MM.1S (cell line): ENCODE measurements around the gene ERAS.

Experiments used
- DNase-seq: peaks from one replicate; pipeline ENCODE4 v3.0.0-alpha.2; 2015
- H2AFZ ChIP-seq: fragments of 300-600 bp; sonication (generic); 2 replicates; pipeline ENCODE4 v1.6.0; 2016; ENCODE audit warnings: antibody characterized with exemption, low read length
- H3F3A ChIP-seq: fragments of 300-600 bp; sonication (generic); 2 replicates; pipeline ENCODE4 v1.6.1; 2016; ENCODE audit warnings: mild to moderate bottlenecking, antibody characterized with exemption, low read length, moderate library complexity, mixed read lengths; ENCODE audit not compliant: insufficient read depth
- H3K27ac ChIP-seq: fragments of 300-600 bp; sonication (generic); 2 replicates; pipeline ENCODE4 v1.5.1; 2016; ENCODE audit warnings: mild to moderate bottlenecking, low read length
- H3K27me3 ChIP-seq: fragments of 300-600 bp; sonication (generic); replicated peaks from 2 replicates; pipeline ENCODE4 v1.6.0; 2016; ENCODE audit warnings: low read length; ENCODE audit not compliant: insufficient read depth
- H3K36me3 ChIP-seq: fragments of 300-600 bp; sonication (generic); replicated peaks from 2 replicates; pipeline ENCODE4 v1.6.1; 2016; ENCODE audit warnings: mild to moderate bottlenecking, low read length, mixed read lengths; ENCODE audit not compliant: insufficient read depth
- H3K4me1 ChIP-seq: fragments of 300-600 bp; sonication (generic); 2 replicates; pipeline ENCODE4 v1.6.1; 2016; ENCODE audit warnings: low read length, mixed read lengths
- H3K4me2 ChIP-seq: fragments of 300-600 bp; sonication (generic); 2 replicates; pipeline ENCODE4 v1.6.0; 2016; ENCODE audit warnings: low read depth, low read length
- H3K4me3 ChIP-seq: fragments of 300-600 bp; sonication (generic); 2 replicates; pipeline ENCODE4 v1.5.1; 2016; ENCODE audit warnings: low read length, mixed read lengths
- H3K79me2 ChIP-seq: fragments of 300-600 bp; sonication (generic); 2 replicates; pipeline ENCODE4 v1.6.1; 2016; ENCODE audit warnings: mixed run types, low read length, mixed read lengths
- H3K9ac ChIP-seq: fragments of 300-600 bp; sonication (generic); 2 replicates; pipeline ENCODE4 v1.6.1; 2016; ENCODE audit warnings: low read length, mixed read lengths
- H3K9me2 ChIP-seq: fragments of 300-600 bp; sonication (generic); replicated peaks from 2 replicates; pipeline ENCODE4 v1.6.1; 2016; ENCODE audit warnings: mild to moderate bottlenecking, low read length, mixed read lengths; ENCODE audit not compliant: insufficient read depth
- H3K9me3 ChIP-seq: fragments of 300-600 bp; sonication (generic); replicated peaks from 2 replicates; pipeline ENCODE4 v1.6.1; 2016; ENCODE audit warnings: mild to moderate bottlenecking, low read length, mixed read lengths; ENCODE audit not compliant: insufficient read depth
- H4K20me1 ChIP-seq: fragments of 300-600 bp; sonication (generic); 2 replicates; pipeline ENCODE4 v1.6.1; 2016; ENCODE audit warnings: mild to moderate bottlenecking, low read length, moderate library complexity, mixed read lengths; ENCODE audit not compliant: insufficient read depth
- EZH2 ChIP-seq: fragments of 300-600 bp; sonication (generic); optimal IDR thresholded peaks from 2 replicates; pipeline ENCODE3; 2017; ENCODE audit warnings: low read depth, mild to moderate bottlenecking, antibody characterized with exemption, low read length, mixed read lengths
- EZH2phosphoT487 ChIP-seq: fragments of 300-600 bp; sonication (generic); IDR thresholded peaks from 2 replicates; pipeline ENCODE4 v1.6.1; 2018; ENCODE audit warnings: antibody characterized with exemption, low read length
- TF ChIP-seq, protein P1 (sequence below): fragments of 300-600 bp; sonication (generic); IDR thresholded peaks from 2 replicates; pipeline ENCODE4 v1.5.1; 2016; ENCODE audit warnings: antibody characterized with exemption, low read length, mixed read lengths

ERAS gene

DNA sequence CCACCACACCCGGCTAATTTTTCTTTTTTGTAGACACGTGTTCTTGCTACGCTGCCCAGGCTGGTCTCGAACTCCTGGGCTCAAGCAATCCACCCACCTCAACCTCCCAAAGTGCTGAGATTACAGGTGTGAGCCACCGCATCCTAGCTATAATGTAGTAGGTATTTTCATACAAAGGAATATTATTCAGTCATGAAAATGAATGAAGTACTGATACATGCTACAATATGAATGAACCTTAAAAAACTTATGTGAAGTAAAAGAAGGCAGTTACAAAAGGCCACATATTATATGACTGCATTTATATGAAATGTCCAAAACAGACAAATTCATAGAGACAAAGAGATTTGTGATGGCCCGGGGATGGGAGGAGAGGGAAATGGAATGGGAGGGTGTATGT, 44.6 kb upstream of the ERAS start:
- Histone ChIP-seq H3K4me3 (no peak overlapping the region), H3K9me2 (no peaks in the 10 kb centered on the region), H3K36me3 (no peaks in the 10 kb centered on the region), H3K27ac (no peak overlapping the region), H2AFZ (no peak overlapping the region), H3K4me1 (no peaks in the 10 kb centered on the region), H4K20me1 (no peaks in the 10 kb centered on the region), H3K27me3 (no peaks in the 10 kb centered on the region), H3F3A (no peaks in the 10 kb centered on the region), H3K4me2 (no peak overlapping the region), H3K79me2 (no peaks in the 10 kb centered on the region), H3K9ac (no peak overlapping the region), H3K9me3 (no peaks in the 10 kb centered on the region)
- DNase-seq, result no peak
- TF ChIP-seq EZH2phosphoT487 (no peak), EZH2 (no peak)
- TF ChIP-seq, protein P1, sequence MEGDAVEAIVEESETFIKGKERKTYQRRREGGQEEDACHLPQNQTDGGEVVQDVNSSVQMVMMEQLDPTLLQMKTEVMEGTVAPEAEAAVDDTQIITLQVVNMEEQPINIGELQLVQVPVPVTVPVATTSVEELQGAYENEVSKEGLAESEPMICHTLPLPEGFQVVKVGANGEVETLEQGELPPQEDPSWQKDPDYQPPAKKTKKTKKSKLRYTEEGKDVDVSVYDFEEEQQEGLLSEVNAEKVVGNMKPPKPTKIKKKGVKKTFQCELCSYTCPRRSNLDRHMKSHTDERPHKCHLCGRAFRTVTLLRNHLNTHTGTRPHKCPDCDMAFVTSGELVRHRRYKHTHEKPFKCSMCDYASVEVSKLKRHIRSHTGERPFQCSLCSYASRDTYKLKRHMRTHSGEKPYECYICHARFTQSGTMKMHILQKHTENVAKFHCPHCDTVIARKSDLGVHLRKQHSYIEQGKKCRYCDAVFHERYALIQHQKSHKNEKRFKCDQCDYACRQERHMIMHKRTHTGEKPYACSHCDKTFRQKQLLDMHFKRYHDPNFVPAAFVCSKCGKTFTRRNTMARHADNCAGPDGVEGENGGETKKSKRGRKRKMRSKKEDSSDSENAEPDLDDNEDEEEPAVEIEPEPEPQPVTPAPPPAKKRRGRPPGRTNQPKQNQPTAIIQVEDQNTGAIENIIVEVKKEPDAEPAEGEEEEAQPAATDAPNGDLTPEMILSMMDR, result no peak

DNA sequence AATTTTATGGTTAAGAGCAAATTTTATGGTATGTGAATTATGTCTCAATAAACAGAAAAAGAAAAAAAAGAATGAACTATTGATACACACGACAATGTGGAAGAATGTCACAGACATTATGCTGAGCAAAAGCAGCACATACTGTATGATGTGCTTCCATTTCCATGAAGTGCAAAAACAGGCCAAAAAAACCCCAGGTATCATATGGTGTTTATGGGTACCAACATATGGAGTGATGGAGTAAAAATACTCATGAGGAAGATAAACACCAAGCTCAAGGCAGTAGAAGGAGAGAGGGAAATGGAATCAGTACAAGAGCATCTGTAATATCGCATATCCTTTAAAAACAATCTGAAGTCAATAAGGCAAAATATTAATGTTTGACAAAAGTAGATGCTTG, 44.1 kb upstream of the ERAS start:
- Histone ChIP-seq H3K4me1 (no peaks in the 10 kb centered on the region), H3K4me2 (no peak overlapping the region), H3K4me3 (no peak overlapping the region), H3K9ac (no peak overlapping the region), H3K9me3 (no peaks in the 10 kb centered on the region), H3K27ac (no peak overlapping the region), H3K27me3 (no peaks in the 10 kb centered on the region), H3K9me2 (no peaks in the 10 kb centered on the region), H3K79me2 (no peaks in the 10 kb centered on the region), H2AFZ (no peak overlapping the region), H3K36me3 (no peaks in the 10 kb centered on the region), H4K20me1 (no peaks in the 10 kb centered on the region), H3F3A (no peaks in the 10 kb centered on the region)
- no peak for TF ChIP-seq EZH2phosphoT487
- no peak for TF ChIP-seq EZH2
- TF ChIP-seq, protein P1, result no peak
- DNase-seq, result no peak

GRCh38 chrX:48782795-48783194, 43.5 kb upstream of the ERAS start:
- Histone ChIP-seq H3K9ac (no peak overlapping the region), H3K9me3 (no peaks in the 10 kb centered on the region), H3F3A (no peaks in the 10 kb centered on the region), H4K20me1 (no peaks in the 10 kb centered on the region), H3K79me2 (no peaks in the 10 kb centered on the region), H3K27ac (no peak overlapping the region), H3K36me3 (no peaks in the 10 kb centered on the region), H3K27me3 (no peaks in the 10 kb centered on the region), H3K4me3 (no peak overlapping the region), H3K9me2 (no peaks in the 10 kb centered on the region), H3K4me1 (no peaks in the 10 kb centered on the region), H3K4me2 (no peak overlapping the region), H2AFZ (no peak overlapping the region)
- DNase-seq, result no peak
- TF ChIP-seq EZH2, result no peak

- Histone ChIP-seq H2AFZ (no peak overlapping the region), H3K27me3 (no peaks in the 10 kb centered on the region), H3K79me2 (no peaks in the 10 kb centered on the region), H3K4me3 (no peak overlapping the region), H3K36me3 (no peaks in the 10 kb centered on the region), H3K9me3 (no peaks in the 10 kb centered on the region), H3K4me1 (no peaks in the 10 kb centered on the region), H3K9me2 (no peaks in the 10 kb centered on the region), H3F3A (no peaks in the 10 kb centered on the region), H4K20me1 (no peaks in the 10 kb centered on the region), H3K9ac (no peak overlapping the region), H3K4me2 (no peak overlapping the region), H3K27ac (no peak overlapping the region)
- no peak for DNase-seq
- TF ChIP-seq EZH2, result no peak
- TF ChIP-seq EZH2phosphoT487, result no peak
- TF ChIP-seq, protein P1, result no peak
These were observed 41.6 kb upstream of the ERAS start for GRCh38 chrX:48784726-48785125.
